Fibroblast of the aortic adventitia (primary cell): ENCODE results near the gene MGAT1. TPM values are rescaled to one million over a fixed set of nuclear protein-coding genes. Genes with fewer than 3 reads are reported as not detected.
"Not testable (repeated sequence)": the region's sequence is repeated elsewhere in the genome, so short reads cannot be mapped to it uniquely, and the experiment has no call there.

Source experiments
- DNase-seq: peaks from one replicate; pipeline ENCODE4 v3.0.0-alpha.2; 2010; ENCODE audit warnings: low read depth
- H3K4me3 ChIP-seq: 2 replicates; pipeline ENCODE4 v1.5.1; 2011; ENCODE audit warnings: low read depth, mild to moderate bottlenecking, control low read depth, low read length, moderate library complexity
- total RNA-seq: library from RNA; depleted of rRNA; stranded (reverse); fragments of >200 nt; gene quantifications from 2 replicates; pipeline ENCODE4 v1.2.3, GENCODE V29; 2012; ENCODE audit warnings: low replicate concordance
- TF ChIP-seq, protein P1 (sequence below): IDR thresholded peaks from 2 replicates; pipeline ENCODE4 v1.5.1; 2011; ENCODE audit warnings: mild to moderate bottlenecking, low read length, control low read depth, inconsistent platforms; ENCODE audit not compliant: insufficient read depth

Gene MGAT1
- total RNA-seq, 1 donor: 79.4 TPM

DNA sequence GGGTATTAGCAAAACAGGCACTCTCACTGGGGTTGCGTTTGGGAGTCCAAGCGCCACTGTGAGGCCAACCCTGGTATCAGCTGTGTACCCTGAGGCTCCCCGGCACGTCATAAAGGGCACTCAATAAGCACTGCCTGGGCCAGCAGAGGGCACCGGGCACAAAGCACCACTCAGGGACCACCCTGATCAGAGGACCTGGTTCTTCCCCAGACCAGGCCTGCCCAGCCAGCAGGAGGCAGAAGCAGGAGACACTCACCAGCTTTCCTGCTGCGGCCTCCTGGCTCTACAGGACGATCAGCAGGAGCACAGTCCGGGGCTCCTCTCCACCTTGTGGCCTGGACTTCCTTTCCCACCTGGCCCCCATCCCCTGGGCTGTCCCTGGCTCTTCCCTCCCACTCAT, 12.6 kb downstream of the MGAT1 start:
- no peak overlapping the region for H3K4me3 ChIP-seq
- TF ChIP-seq, protein P1, sequence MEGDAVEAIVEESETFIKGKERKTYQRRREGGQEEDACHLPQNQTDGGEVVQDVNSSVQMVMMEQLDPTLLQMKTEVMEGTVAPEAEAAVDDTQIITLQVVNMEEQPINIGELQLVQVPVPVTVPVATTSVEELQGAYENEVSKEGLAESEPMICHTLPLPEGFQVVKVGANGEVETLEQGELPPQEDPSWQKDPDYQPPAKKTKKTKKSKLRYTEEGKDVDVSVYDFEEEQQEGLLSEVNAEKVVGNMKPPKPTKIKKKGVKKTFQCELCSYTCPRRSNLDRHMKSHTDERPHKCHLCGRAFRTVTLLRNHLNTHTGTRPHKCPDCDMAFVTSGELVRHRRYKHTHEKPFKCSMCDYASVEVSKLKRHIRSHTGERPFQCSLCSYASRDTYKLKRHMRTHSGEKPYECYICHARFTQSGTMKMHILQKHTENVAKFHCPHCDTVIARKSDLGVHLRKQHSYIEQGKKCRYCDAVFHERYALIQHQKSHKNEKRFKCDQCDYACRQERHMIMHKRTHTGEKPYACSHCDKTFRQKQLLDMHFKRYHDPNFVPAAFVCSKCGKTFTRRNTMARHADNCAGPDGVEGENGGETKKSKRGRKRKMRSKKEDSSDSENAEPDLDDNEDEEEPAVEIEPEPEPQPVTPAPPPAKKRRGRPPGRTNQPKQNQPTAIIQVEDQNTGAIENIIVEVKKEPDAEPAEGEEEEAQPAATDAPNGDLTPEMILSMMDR: peak; percentile 1

DNA sequence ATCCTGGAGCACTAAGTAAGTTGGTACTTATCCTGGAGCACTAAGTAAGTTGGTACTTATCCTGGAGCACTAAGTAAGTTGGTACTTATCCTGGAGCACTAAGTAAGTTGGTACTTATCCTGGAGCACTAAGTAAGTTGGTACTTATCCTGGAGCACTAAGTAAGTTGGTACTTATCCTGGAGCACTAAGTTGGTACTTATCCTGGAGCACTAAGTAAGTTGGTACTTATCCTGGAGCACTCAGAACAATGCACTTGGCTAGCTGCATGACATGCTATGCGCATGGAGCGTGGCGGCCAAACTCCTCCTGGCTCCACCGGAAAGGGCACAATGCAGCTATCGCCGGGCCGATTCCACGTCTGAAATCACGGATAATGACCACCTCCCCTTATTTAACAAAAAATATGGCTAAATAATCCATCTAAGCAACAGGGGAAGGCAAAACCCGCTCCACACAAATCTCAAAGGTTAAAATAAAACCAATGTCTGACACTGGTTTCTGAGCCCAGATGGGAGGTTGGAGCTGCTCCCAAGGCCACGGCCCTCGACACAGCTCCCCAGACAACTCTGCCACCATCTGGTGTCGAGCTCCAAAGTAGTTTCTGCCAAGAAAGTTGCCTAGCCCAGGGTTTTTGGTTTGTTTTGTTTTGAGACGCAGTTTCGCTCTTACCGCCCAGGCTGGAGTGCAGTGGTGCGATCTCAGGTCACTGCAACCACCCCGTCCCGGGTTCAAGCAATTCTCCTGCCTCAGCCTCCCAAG, 13.8 kb downstream of the MGAT1 start:
- DNase-seq, H3K4me3 ChIP-seq: not testable (repeated sequence)

More for the DNA sequence above, 12.6 kb downstream of the MGAT1 start:
- no peak for DNase-seq

DNA sequence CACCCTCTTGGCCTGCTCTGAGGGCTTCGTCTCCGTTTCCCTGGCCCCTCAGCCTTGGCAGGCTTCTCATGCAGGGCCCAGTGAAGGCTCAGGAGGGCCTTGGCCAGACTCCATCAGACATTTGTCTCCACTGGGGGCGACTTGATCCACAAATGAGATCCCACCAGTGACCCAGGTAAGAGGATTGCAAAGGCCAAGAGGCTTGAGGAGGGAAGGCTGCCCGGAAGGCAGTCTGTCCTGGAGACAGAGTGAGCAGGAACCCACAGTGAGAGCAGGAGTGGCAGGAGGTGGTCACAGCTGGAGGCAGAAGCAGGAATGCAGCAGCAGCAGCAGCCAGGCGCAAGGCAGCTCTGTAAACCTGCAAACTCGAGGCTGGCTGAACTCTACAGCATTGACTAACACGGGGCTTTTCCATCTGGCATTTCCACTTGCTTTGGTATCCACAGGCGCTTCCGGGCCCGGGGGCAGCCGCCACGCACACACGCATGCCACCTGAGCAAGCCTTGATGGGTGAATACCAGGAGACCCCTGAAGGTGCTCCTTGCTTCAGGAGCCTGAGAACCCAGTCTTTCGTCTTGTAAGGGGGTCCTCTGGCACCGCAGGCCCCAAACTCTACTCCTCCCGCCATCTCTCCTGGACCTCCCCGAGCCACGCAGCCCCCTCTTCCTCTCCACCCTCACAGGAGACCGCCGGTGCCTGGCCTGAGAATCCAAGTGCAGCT, 14.7 kb downstream of the MGAT1 start:
- no peak for DNase-seq
- H3K4me3 ChIP-seq: no peak overlapping the region
- TF ChIP-seq, protein P1: no peak

DNA sequence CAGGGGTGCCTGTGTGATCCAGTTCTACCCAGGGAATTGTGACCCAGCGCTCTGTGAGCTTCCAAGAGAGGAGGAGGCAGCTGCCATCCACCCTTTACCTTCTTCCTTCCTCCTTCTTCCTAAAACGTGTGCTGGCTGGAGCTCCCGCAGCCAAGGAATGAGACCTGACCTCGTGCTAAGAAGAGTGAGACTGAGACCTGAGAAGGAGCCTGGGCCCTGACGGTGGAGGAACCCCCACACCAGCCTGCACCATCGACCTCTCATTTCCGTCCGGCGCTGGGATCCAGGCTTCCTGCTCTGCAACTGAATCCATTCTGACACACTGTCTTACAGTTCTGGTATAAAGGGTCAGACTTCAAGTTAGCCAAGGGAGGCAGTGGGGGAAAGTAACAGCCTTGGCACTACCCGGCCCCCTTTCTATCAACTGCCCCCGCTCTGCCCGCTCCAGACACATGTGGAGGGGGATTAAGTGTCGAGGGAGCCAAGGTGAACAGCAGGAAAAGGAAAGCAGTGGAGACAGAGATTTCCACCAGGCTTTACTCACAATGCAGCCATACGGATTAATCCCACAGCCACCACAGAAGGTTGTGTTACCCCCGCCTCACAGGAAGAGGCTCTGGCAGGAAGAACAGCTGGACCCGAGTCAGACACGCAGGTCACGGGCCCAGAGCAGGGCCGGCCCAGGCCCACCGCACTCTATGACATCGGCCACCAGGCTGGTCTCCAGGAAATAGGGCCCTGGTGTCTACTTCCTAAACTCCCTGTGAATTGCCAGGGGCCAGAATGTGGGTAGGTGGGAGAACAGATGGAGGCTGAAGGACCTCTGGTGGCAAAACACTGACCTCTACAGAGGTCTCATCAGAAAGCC, 15.8 kb downstream of the MGAT1 start:
- no peak for DNase-seq
- H3K4me3 ChIP-seq: no peak overlapping the region
- TF ChIP-seq, protein P1: no peak

DNA sequence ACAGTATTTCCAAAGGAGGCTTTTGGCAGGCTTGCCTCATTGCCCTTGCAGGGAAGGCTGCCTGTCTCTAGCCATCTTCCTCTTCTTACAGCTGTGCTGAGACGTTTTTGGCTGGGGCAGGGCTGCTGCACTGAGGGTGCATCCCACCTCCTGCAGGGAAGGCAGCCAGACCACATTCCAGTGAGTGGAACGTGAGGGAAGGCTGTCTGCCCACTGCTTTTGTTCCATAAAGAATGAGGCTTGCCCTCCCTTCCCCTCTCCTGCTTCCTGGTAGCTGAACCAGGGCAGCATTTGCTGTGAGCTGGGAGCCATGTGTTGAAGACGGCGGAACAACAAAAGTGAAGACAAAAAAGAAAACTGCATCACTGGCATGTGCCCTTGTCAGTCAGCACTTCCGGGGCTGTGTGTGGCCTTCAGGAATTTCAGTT, 16.8 kb downstream of the MGAT1 start:
- H3K4me3 ChIP-seq: peak overlapping the region; percentile 17
- TF ChIP-seq, protein P1: no peak
- DNase-seq: peak; percentile 80

DNA sequence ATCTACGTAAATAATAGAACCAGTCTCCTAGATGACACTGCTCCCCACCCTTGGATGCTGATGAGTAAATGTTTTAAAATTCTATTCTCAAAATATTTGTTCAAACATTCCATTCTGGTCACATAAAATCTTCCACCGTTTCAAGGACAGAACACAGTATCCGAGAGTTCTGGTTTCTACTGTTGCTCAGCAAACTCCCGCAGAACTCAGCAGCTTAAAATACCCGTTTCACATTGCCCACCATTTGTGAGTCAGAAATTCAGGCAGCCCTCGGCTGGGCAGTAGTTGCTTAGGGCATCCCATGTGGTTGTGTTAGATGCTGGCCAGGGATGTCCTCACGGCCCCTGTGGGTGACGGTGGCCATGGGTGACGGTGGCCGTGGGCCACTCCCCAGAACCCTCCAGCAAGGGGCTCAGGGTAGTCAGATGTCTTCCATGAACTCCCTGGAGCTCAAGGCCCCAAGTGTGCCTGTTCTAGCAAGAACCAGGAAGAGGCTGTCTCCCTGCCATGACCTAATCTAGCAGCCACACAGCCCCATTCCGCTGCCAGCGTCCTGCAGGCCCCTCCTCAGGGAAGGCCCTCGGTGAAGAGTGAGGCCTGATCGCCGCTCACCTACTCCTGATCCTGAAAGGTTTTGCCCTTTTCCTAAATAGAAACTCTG, 17.4 kb downstream of the MGAT1 start:
- TF ChIP-seq, protein P1: no peak
- peak; percentile 66 for DNase-seq
- H3K4me3 ChIP-seq: peak overlapping the region; percentile 25
